Large intestine (tissue), 3 donors: Measurements from ENCODE around the gene GLO1. TPM values are rescaled to one million over a fixed set of nuclear protein-coding genes. Genes with fewer than 3 reads are reported as not detected.

Experiments used
- DNase-seq, 2 donors: peaks; one replicate each; pipeline versions ENCODE4 v3.0.0 to v3.0.0-alpha.2; 2013
- H3K27ac ChIP-seq: one replicate; pipeline ENCODE4 v1.5.1; 2013; ENCODE audit warnings: low read length
- H3K27me3 ChIP-seq: 2 replicates; pipeline ENCODE4 v1.6.1; 2013; ENCODE audit warnings: low read length; ENCODE audit not compliant: control insufficient read depth, insufficient read depth
- H3K36me3 ChIP-seq: 2 replicates; pipeline ENCODE4 v1.6.1; 2013; ENCODE audit warnings: low read length; ENCODE audit not compliant: control insufficient read depth, insufficient read depth
- H3K4me1 ChIP-seq: one replicate; pipeline ENCODE4 v1.6.1; 2013; ENCODE audit warnings: low read length; ENCODE audit not compliant: control insufficient read depth, insufficient read depth
- H3K4me3 ChIP-seq: one replicate; pipeline ENCODE4 v1.5.1; 2013; ENCODE audit warnings: low read length
- H3K9me3 ChIP-seq: one replicate; pipeline ENCODE4 v1.6.1; 2013; ENCODE audit warnings: mild to moderate bottlenecking, low read depth, low read length, moderate library complexity; ENCODE audit not compliant: control insufficient read depth
- WGBS: methylation state at CpG from one replicate; pipeline ENCODE4 v1.1.5; 2013; ENCODE audit warnings: low lambda C conversion rate; ENCODE audit not compliant: insufficient coverage; 5-methylcytosine and 5-hydroxymethylcytosine counted together
- polyA plus RNA-seq: library from polyadenylated mRNA; unstranded; fragments of 120-200 nt; gene quantifications from one replicate; pipeline ENCODE4 v1.2.1, GENCODE V29; 2013

The GLO1 gene
- polyA plus RNA-seq, 1 donor: 86.9 TPM

DNA sequence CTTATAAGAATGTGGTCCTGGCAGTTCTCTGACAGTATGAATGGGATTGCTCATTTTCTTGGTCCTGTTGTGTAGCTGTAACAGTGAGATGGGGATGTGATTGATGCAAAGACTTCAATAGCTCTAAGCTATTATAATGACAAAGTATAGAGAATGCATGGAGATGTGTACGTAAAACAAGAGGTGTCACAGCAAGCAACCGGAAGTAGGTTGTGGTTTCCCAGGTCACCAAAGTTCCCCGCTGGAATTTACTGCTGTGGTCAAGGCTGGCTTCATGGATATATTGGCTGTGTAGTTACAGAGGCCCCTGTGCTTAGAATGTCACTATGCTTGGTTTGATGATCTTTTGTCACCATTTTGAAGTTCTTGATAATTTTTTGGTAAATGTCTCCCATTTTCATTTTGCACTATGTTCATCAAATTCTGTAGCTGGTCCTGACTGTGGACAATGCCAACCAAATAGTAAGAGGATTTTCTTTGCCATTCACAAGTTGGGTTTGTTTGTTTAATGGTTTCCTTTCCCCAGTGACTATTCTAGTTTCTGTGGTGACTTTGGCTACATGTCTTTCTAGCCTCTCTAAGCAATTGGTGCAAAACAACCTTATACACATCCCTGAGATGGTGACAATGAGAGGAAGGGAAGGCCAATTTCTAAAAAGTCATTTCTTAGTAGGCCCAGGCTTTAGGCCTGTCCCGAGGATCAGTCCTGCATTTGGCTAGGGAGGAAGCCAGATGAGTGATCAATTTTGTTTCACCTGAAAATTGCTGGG is 22.7 kb upstream of the GLO1 start:
- H3K4me1 ChIP-seq: no peaks in the 10 kb centered on the region
- H3K36me3 ChIP-seq: no peaks in the 10 kb centered on the region
- no peaks in the 10 kb centered on the region for H3K27me3 ChIP-seq
- 80% methylated on average over 1 of the region's 4 CpGs for WGBS
- H3K9me3 ChIP-seq: no peaks in the 10 kb centered on the region
- H3K27ac ChIP-seq: no peak overlapping the region
- no peak for DNase-seq
- no peak overlapping the region for H3K4me3 ChIP-seq

DNA sequence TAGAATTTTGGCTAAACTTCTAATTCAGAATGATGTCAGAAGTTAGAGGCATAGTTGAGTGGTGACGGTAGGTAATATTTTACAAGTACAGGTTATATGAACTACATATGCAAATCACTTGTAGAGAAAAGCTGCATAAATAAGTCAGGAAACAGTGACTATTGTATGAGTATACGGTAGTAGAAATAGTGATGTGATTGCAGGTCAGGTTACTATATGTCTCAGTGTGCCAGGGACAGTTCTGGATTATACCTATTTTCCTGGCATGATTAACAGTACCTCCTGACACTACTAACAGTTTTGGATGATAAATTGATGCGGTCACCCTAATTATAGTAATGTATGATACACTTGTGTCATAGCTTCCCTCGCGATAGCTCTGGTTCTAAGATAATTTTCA is 21.4 kb upstream of the GLO1 start:
- WGBS: 100% methylated on average over 1 of the region's 5 CpGs
- no peak for DNase-seq
- Histone ChIP-seq H3K27ac (no peak overlapping the region), H3K9me3 (no peaks in the 10 kb centered on the region), H3K36me3 (no peaks in the 10 kb centered on the region), H3K4me1 (no peaks in the 10 kb centered on the region), H3K27me3 (no peaks in the 10 kb centered on the region), H3K4me3 (no peak overlapping the region)

DNA sequence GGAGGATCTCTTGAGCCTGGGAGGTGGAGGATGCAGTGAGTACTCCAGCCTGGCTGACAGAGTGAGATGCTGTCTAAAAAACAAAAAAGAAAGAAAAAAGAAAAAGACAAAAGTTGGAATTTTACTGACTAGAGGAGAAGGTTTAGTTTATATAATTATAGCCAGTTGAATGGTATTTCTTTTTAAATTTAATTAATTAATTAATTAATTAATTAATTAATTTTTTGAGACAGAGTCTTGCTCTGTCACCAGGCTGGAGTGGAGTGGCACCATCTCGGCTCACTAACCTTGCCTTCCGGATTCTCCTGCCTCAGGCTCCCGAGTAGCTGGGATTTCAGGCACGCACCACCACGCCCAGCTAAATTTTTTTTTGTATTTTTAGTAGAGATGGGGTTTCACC is 20.8 kb upstream of the GLO1 start:
- Histone ChIP-seq H3K4me1 (no peaks in the 10 kb centered on the region), H3K36me3 (no peaks in the 10 kb centered on the region), H3K4me3 (no peak overlapping the region), H3K27ac (no peak overlapping the region), H3K27me3 (peaks cover 3% of the 10 kb centered on the region), H3K9me3 (no peaks in the 10 kb centered on the region)
- WGBS: no CpG with 5 or more reads among the region's 5 CpGs
- DNase-seq: no peak

- 100% methylated on average over 4 of the region's 26 CpGs for WGBS
- no peak overlapping the region for H3K27ac ChIP-seq
- H3K27me3 ChIP-seq: peaks cover 3% of the 10 kb centered on the region
- no peaks in the 10 kb centered on the region for H3K9me3 ChIP-seq
- no peak overlapping the region for H3K4me3 ChIP-seq
- DNase-seq: no peak
- H3K36me3 ChIP-seq: no peaks in the 10 kb centered on the region
- no peaks in the 10 kb centered on the region for H3K4me1 ChIP-seq
Measured at GRCh38 chr6:38722727-38723334, 19.9 kb upstream of the GLO1 start.

DNA sequence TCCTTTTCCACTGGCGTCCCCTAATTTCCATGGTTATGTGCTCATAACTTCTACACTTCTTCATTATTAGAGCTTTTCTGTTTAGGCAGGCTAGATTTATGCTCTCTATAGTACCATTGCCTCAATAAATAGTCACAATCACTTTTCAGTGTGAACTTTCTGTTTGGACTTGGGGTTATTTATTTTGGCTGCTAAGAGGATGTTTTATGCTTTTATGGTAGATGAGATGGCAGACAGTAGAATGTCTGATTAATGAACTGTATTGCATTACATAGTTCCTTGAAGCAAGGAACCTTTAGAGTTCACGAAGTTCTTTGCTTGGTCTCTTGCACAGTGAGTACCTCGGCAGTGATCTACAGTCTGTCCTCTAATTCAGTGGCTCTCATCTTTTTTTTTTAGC is 19.1 kb upstream of the GLO1 start:
- Histone ChIP-seq H3K27me3 (peaks cover 7% of the 10 kb centered on the region), H3K9me3 (no peaks in the 10 kb centered on the region), H3K4me3 (no peak overlapping the region), H3K4me1 (no peaks in the 10 kb centered on the region), H3K36me3 (no peaks in the 10 kb centered on the region), H3K27ac (no peak overlapping the region)
- 100% methylated on average over 1 of the region's 3 CpGs for WGBS
- DNase-seq: no peak

DNA sequence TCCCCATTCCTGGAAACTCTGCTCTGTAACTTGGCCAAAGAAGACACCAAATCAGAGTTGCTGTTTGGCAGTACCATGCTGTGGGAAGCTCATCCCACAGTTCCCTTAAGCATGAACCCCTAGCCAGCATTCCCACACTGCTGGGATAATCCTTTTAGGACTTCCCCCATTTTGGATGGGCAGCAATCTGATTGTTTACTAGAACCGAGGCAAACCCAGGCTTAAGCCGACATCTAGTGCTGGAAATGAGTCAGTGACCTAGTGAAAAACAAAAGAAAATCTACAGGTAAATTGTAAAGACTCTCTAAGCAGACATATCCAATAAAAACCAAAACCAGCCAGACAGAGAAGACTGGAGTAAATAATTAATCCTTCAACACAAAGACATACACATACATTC is 17.4 kb upstream of the GLO1 start:
- Histone ChIP-seq H3K4me3 (no peak overlapping the region), H3K27me3 (peaks cover 17% of the 10 kb centered on the region), H3K9me3 (no peaks in the 10 kb centered on the region), H3K36me3 (no peaks in the 10 kb centered on the region), H3K4me1 (no peaks in the 10 kb centered on the region), H3K27ac (no peak overlapping the region)
- DNase-seq: no peak
- 17% methylated on average over 2 of the region's 2 CpGs for WGBS

DNA sequence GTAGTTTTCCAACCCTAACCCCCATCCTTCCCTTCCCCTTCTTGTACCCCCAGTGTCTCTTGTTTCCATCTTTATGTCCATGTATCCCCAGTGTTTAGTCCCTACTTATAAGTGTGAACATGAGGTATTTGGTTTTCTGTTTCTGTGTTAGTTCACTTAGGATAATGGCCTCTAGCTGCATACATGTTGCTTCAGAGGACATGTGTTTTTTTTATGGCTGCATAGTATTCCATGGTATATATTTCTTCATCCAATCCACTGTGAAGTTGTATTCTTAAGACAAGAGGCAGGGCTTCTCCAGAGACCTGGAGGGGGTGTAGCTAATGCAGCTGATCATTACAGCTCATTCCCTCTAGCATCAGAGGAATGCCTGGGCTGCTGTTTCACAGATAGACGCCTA is 16.4 kb upstream of the GLO1 start:
- no peaks in the 10 kb centered on the region for H3K36me3 ChIP-seq
- H3K4me1 ChIP-seq: no peaks in the 10 kb centered on the region
- H3K27ac ChIP-seq: no peak overlapping the region
- WGBS: no CpG with 5 or more reads among the region's 1 CpG
- no peak overlapping the region for H3K4me3 ChIP-seq
- no peaks in the 10 kb centered on the region for H3K9me3 ChIP-seq
- no peak for DNase-seq
- peaks cover 27% of the 10 kb centered on the region for H3K27me3 ChIP-seq

- DNase-seq: no peak
- peaks cover 35% of the 10 kb centered on the region for H3K27me3 ChIP-seq
- WGBS: no CpG with 5 or more reads among the region's 2 CpGs
- H3K9me3 ChIP-seq: no peaks in the 10 kb centered on the region
- H3K36me3 ChIP-seq: no peaks in the 10 kb centered on the region
- no peak overlapping the region for H3K4me3 ChIP-seq
- H3K4me1 ChIP-seq: no peaks in the 10 kb centered on the region
- no peak overlapping the region for H3K27ac ChIP-seq
Measured at GRCh38 chr6:38716825-38717224, 13.9 kb upstream of the GLO1 start.

DNA sequence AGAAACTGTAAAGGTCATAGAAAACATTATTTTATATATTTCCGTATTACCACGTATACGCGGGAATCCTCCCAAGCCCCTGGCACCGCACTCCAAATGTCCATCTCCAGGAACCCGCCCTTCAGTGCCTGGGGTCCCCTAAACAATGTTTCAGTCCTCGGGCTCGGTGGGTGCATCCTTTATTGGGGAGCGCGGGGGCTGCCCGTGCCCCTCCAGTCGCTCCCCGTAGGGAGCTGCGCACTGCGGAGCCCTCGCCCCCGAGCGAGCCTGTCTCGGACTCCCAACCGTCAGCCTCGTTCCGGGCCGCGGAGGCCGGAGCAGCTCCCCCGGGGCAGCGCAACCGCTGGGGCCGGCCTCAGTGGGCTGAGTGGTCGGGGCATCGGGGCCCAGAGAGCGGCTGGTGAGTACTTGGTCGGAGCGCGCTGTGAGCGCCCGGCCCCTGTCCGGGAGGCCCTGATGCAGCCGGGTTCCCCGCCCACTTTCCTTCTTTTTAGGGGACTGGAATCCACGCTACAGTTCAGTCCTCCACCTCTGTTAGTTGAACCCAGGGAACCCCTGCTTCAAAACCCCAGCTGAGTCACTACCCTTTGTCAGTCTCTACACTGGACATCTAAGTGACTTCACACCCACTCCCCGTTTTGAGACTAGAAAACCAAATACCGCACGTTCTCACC is 12.2 kb upstream of the GLO1 start, which contains the start of gene DNAH8:
Gene DNAH8 (plus strand): TSS at position 296 of the 674 bp plus-strand sequence. CDS start 7,499 bp downstream, outside the sequence.
- H3K27ac ChIP-seq: no peak within 1 kb of the TSS
- H3K36me3 ChIP-seq: no peaks in the 10 kb centered on the region
- DNase-seq: no peak
- H3K9me3 ChIP-seq: no peaks in the 10 kb centered on the region
- H3K4me3 ChIP-seq: no peak within 1 kb of the TSS
- WGBS: 0% methylated on average over 1 of the region's 44 CpGs
- peaks cover 35% of the 10 kb centered on the region for H3K27me3 ChIP-seq
- H3K4me1 ChIP-seq: no peaks in the 10 kb centered on the region

DNA sequence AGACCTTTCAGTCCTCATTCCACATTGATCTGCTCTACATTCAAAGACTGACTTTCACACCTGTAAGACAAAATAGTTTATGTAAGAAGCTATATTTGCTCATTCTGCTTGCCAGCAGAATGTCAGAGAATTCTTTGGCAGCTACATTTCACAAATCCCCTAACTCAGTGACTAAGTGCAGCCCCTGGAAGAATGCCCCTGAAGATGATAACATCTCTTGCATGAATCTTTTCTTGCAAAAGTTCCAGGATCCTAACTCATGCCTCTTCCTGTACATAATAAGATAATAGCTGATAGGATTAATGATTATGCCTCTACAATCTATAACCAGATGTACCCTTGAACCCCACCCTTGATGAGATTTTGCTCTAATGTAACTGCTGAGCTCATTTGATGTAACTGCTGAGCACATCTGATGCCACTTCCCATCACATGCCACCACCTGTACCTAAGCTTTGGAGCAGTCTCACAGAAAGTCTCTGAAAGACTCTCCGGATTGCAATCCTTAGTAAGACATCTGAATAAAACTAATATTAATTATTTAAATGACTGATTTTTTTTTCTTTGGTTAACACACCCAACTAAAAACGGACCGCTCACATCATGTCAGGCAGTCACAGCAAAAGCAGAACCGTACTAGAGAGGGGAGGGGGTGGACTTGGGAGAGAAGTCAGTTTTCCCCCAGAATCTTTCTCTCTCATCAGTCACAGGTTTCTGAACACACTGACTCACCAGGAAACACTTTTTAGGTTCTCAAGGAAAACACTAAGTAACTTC is 11.5 kb upstream of the GLO1 start:
- Histone ChIP-seq H3K9me3 (no peaks in the 10 kb centered on the region), H3K27ac (no peak overlapping the region), H3K27me3 (peaks cover 35% of the 10 kb centered on the region), H3K4me1 (no peaks in the 10 kb centered on the region), H3K36me3 (no peaks in the 10 kb centered on the region), H3K4me3 (no peak overlapping the region)
- no peak for DNase-seq
- no CpG with 5 or more reads among the region's 4 CpGs for WGBS
